Brain pericyte (primary cell): Measurements from ENCODE around the gene FER1L5.
A peak's percentile ranks its signal among the peaks of the same experiment; 100 is the strongest.

Source experiments
- DNase-seq: peaks from one replicate; pipeline ENCODE4 v3.0.0-alpha.2; 2012; ENCODE audit warnings: low read depth, low spot score

Gene FER1L5

DNA sequence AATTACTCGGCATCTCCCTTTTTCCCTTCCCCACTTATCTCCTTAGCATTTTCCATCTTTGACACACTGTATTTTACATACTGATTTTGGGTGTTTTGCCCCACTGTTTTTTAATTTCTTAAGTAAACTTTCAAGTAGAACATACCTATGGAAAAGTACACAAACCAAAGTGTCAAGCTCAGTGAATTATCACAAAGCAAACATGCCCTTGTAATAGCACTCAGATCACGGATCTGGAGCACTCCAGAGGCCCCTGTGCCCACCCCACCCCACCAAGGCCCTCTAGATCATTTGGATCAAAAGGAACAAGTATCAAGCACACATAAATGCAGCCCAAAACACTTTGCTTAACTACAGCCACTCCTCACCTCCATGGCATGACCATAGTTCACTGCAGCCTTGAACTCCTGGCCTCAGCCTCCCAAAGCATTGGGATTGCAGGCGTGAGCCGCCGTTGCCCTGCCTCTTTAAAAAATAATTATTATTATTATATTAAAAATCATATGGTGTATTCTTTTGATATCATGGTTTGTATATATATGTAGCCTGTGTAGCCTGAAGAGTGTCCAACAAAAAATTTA is 38.1 kb downstream of the FER1L5 start:
- no peak for DNase-seq

DNA sequence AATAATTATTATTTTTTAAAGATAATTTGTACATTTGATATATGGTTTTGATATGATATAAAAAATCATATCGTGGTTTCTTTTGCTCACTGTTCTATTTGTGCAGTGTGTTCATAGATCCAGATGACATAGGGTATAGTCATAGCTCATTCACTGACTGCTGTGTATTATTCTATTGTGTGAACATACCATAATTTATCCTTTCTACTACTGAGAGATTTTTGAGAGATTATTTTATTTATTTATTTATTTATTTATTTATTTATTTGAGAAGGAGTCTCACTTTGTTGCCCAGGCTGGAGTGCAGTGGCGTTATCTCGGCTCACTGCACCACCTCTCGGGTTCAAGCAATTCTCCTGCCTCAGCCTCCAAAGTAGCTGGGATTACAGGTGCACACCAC is 39.0 kb downstream of the FER1L5 start:
- no peak for DNase-seq

DNA sequence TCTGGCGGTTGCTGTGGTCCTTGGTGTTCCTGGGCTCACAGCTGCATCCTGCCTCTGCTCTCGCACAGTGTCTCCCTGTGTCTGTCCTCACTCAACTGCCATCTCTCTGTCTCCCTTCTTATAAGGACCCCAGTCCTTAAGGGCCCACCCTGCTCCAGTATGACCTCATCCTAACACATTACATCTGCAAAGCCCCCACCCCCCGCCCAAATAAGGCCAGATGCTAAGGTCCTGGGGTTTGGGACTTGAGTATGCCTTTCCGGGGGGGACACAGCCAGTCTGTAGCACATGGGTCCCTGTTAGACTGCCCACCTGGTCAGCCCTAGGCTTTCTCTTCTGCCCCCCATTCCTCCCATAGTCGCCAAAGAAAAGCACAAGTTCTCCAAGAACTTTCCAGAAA is 40.7 kb downstream of the FER1L5 start:
- DNase-seq: no peak

DNA sequence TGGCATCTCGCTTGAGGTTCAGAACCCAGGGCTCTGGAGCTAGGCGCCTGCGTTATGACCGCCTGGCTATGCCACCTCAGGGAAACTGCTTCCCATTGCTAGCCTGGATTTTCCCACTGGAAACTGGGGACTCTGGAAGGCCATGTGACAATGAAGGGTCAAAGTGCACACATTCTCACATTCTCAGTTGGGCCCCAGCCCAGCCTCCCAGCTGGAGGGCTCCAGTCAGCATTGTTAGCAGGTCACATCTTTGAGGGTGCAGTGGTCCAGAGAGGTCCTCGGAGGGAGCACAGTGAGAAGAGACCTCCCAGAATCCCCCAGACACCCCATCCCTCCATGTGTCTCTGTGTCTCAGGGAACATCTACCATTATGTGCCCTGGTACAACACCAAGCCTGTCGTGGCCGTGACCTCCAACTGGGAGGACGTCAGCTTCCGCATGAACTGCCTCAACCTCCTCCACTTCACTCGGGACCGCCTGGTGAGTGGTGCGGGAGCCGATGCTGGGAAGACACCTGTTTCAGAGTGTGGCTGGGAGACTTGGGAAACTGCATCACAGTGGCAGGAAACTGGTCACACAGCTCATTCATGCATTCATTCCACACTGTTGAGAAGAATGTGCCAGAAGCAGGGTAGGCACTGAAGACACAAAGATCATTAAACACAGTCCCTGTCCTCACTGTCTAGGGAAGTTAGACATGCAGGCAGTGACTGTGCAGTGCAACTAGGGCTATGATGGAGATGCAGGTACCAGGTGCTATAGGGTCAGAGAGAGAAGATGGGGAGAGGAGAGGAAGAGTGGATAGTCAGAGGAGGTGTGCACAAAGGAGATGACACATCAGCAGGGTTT is 41.6 kb downstream of the FER1L5 start:
- no peak for DNase-seq

DNA sequence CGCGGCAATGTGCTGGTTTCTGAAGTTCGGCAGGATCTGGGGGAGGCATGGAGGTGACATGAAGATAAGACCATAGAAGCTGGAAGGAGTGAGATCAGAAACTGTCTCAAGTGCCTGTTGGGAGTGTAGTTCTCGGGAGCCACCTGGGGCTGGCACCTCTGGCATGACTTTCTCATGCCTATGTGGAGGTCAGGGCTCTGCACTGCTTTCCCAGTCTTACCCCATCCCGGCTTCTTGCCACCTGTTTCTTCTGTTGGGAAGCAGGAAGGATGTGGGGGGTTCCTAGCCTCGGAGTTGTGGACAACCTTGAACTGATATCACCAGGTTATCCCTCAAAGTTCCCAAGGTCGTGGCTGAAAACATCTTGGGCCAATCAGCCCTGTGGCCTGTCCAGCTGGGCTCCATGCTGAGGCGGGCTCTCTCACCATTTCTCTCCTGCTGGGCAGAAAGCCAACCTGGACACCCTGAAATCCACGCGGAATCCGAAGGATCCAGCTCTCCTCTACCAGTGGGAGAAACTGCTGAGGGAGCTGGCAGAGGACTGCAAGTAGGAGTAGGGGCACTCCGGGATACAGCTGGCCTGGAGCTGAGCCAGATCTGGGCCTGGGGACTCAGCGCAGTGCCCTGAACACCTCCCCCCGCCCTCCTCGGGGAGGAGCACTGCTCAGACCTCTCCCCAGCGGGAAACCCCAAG is 42.5 kb downstream of the FER1L5 start:
- DNase-seq: no peak

DNA sequence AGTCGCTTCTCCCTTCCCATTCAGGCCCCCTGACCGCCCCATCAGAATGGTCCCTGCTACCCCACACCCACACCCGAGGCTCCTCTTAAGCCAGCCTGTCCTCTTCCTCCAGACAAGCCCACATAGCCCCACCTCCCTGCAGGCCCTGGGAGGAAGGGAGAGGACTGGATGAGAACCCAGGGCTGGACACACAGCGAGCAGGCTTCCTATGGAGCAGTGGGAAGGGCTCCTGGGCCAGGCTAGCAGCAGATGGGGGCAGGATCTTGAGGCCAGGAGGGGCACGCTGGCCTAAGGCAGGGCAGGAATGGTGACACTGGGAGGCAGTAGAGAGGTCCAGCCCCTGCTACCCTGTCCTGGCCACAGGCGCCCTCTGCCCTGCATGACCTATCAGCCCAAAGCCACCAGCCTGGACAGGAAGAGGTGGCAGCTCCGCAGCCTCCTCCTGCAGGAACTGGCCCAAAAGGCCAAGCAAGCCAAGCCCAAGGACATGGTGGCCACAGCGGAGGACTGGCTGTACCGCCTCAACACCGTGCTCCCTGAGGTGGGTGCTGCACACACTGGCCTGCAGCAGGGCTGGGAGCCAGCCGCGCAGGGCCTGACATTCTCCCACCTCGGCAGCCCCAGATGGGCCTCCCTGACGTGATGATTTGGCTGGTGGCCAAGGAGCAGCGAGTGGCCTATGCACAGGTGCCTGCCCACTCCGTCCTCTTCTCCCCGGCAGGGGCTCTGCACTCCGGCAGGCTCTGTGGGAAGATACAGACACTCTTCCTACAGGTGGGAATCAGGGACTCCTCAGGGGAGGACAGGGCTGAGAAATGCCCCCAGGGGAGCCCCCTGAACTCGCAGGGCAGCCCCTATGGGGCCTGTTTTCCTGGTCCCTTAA is 43.3 kb downstream of the FER1L5 start:
- peak; percentile 36 for DNase-seq

DNA sequence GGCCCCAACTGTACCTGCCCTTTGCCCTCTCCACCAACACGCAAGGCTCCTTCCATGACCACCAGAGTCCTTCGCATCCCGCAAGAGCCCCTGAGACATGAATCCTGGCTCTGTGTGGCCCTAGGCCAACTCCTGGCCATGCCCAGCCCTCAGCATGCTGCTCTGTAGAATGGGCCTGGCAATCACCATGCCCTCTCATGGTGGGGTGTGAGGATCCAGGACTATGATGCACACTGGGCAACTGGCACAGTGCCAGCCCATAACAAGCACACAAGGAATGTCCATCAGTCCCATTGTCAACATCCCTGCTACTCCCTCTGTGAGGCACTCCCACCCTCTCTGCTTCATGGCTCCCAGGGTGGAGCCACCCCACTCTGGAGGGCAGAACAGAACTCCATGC is 44.7 kb downstream of the FER1L5 start:
- DNase-seq: no peak

DNA sequence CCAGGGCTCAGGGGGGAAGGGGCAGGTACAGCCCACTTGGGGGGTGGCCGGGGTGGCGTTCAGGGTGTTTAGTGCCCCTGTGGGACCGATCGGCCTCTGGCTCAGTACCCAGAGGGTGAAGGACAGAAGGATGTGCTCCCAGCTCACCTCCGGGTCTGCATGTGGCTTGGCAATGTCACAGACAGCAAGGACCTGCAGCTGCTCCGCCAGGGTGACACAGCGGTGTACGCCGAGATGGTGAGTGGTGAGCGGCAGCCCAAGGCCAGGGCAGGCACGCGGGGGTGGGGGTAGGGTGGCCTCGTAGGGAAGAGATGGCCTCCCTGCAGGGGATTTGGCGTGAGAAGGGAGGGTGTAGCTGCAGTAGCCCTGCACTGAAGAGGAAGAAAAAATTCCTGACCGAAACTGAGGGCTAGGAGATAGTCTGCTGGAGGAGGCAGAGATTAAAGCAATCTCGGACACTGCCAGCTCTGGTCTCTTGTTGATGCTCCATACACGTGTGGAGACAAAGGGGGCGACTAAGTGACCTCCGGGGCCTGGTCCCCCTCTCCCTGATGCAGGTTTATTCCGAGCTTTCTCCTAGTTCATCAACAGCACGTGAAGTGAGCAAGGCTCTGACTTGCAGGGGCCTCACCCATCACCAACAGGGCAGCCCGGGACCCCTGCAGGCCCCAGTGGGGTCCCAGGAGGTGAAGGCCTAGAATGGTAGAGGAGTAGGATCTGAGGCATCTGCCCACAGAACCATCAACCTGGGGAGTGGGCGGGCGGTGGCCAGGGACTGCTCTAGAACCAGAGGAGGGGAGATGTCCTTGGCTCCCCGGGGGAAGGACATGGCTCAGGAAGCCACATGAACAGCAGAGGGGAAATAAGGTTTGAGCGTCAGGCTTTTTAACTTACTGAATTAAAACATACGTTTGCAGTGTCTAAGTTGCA is 45.4 kb downstream of the FER1L5 start:
- no peak for DNase-seq

DNA sequence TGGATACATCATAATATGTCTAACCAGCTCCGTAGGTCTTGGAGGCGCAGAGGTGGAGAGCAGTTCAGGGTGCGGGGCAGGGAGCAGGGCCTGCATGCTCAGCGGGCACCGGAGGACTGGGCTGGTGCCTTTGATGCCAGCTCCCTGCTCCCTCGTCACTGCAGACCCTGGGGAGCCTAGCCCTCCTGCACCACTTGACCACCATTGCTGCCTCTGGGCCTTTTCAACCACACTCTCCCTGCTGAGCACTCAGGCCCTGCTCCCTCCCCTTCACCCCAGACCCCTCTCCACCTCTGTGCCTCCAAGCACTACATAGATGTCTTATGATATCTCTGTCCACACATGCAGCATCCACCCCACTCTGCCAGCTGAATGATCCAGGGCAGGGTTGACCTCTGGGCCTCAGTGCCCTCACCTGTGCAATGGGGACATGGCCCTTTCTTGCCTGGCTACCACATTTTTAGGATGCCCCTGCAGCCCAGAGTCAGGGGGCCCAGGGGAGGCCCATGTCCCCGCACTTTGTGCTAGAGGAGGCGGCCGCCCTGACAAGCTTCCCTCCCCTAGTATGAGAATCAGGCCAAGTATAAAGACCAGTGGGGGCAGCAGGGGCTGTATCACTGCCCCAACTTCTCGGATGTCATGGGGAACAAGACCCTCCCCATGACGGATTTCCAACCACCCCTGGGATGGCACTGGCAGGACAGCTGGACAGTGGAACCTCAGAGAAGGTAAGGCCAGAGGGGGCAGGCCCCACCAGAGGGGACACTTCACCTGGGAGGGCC is 46.3 kb downstream of the FER1L5 start:
- no peak for DNase-seq

DNA sequence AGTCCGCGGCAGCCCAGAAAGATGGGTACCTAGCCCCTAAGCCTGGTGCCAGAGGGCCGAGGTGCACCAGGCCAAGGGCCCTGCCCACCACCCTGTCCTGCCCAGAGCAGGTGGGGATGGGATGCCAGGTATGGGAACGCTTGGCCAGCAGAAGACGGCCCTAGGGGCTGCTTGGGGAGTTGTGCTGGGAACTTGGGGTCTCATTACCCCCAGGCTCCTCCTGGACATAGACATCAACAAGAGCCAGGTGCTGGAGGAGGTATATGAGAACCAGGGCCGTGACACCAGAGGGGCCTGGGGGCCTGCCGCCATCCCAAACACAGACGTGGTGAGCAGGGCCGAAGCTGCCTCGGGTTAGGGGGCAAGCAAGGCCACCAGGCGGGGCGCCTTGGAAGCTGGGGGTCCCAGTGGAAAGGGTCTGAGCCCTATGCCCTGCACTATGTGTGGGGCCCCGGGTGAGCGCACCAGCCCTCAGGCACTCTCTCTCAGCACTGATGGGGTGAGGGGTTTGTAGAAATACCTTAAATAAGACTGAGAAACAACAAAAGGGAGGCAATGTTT is 46.9 kb downstream of the FER1L5 start:
- no peak for DNase-seq

DNA sequence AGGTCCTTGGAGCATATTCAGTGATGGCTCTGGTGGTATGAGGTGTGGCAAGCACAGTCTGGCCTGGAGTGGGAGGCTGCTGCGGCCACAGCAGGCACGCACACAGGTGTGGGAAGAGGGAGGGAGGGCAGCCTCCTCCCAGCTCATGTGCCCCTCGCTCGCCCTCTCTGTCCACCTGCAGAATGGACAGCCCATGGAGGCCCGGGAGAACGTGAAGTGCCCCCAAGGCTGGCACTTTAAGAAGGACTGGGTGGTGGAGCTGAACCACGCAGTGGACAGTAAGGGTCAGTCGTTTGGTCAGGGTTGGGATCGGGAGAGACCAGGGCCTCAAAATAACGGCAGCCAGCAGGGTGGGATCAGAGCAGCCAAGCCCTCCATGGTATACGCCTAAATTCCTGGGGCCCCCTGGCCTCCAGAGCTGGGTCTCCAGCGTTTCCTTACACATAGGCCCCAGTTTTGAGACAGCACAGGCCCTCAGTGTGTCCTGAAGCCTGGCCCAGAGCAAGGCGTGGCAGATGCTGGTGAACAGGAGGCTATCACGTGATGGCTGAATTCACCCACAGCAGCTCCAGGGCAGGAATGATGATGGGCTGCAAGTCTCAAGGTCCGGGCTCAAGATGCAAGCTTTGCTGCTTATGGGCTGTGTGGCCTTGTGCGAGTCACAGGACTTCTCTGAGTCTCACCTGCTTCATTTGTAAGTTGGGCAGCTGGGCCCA is 47.9 kb downstream of the FER1L5 start:
- DNase-seq: no peak

DNA sequence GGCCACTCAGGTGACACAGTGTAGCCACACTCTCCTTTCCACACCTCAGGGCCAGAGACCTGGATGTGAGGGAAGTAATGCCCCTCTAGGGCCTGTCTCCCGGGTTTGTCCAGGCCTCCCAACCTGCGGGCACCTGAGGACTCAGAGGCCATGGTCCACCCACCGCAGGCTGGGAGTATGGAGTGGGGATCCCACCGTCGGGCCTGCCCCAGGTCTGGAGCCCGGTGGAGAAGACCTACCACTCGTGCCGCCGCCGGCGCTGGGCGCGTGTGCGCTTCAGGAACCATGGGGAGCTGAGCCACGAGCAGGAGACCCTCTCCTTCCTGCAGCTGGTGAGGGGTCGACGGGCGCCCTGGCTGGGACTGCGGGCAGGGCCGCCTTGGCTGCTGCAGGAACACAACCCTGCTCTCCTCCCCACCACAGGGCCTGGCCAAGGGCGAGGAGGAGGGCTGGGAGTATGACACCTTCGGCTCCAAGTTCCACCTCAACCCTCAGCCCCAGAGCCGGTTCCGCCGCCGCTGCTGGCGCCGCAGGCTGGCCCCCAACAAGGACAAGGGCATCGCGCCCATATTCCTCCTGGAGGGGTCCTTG is 48.6 kb downstream of the FER1L5 start:
- no peak for DNase-seq

DNA sequence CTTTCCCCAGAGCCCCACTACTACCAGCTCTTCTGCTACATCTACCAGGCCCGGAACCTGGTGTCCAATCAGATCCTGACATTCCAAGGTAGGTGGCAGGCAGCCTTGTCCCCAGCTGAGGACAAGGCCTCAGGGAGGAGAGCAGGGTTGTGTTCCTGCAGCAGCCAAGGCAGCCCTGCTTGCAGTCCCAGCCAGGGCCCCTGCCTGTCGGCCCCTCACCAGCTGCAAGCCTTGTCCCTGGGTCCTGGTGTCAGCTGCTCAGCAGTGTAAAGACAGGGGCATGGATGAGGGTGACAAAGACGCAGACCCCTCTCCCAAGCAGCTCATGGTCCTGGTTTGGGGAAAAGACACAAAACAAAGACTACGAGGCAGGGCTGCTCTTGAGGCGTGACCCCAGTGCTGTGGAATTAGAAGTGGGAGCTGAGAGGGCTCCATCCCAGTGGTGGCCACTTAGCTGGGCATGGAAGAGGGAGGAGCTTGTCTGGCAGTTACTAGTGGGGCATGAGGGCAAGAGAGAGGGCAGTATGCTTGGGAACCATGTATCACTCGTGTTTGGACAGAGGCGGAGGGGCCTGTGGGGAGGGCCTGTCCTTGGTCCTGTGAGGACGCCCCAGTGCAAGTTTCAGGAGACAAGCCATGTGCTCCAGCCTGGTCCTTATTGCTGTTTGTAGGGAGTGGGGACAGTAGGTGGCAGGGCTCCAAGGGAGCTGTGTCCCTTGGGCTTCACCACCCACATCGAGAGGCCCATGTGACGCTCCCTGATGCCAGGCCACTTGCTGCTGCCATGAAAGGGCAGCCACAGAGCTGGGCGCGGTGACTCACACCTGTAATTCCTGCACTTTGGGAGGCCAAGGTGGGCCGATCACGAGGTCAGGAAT is 49.8 kb downstream of the FER1L5 start:
- DNase-seq: no peak

DNA sequence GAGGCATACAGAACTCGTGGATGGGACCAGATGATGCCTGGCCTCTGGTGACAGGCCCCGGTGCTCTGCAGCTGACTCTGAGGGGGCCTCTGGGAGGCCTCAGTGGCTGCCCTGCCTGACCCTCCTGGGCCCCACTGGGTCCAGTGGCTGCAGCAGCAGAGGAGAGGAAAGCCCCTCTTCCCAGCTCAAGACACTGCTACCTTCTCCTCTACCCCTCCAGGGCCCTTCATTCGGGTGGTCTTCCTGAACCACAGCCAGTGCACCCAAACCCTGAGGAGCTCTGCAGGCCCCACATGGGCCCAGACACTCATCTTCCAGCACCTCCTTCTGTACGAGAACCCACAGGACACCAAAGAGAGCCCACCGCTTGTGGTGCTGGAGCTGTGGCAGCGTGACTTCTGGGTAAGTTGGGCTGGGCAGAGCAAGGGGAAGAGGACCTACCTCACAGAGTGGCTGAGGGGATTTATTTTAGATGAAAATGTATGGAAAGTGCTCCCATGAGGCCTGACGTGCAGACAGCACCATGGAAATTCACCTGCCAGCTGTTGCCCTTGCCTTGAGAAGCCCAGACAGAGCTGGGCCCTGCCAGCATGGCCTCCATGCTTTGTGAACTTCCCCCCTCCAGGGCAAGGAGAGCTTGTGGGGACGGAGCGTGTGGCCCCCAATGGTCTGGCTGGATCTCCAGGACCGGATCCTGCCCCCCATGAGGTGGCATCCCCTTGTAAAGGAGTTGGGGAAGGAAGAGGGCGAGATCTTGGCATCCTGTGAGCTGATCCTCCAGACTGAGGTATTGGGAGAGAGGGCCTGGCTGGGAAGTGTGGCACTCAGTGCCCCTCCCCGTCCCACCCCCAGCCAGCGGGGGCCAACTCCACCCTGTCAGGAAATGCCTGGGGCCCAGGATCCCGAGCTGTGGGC is 51.0 kb downstream of the FER1L5 start:
- DNase-seq: no peak

DNA sequence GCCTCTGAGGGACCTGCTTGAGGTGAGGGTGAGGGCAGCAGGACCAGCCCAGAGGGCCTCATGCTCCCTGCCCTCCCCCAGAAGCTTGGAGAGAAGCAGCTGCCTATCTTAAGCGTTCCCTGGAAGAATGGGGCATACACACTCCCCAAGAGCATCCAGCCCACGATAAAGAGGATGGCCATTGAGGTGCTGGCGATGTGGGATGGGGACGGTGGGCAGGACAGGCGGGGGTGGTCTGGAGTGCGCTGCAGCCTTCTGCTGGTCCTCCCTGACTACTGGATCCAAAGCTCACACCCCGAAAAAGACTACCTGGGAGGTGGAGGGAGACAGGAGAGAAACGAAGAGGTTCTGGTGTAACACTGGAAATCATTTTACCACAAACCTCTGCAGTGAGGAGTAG is 51.7 kb downstream of the FER1L5 start:
- DNase-seq: no peak

DNA sequence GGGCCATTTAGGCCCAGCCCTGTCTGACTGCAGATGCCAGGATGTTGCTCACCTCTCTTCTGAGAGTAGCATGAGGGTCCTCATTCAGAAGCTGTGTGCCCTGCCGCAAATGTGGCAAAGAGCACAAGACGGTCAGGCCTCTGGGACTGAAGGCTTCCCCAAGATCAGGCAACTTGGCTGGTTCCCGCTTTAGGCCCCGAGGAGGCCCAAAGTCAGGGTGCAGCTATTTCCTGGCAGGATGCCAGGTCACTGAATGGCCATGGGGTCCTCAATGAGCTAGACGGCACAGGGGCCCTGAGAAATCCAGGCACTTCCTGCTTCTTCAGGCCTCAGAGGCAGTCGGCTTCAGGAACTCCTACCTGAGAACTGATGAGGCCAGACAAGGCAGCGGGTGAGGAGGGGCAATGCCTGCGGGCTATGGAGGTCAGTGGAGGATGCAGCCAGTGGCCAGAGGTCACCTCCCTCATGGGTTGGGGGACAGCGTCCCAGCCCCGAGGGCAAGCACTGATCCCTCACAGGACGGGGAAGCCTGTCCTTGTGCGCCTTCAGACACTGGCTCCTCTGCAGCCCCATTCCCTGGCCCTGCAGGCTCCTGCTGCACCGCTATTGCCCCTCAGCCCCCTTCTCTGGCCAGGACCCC is 52.4 kb downstream of the FER1L5 start:
- DNase-seq: no peak
